Keratinocyte (primary cell): ENCODE measurements around the gene PSD4. TPM values are rescaled to one million over a fixed set of nuclear protein-coding genes. Genes with fewer than 3 reads are reported as not detected.

Experiments used
- DNase-seq: peaks from one replicate; pipeline ENCODE4 v3.0.0-alpha.2; 2011; ENCODE audit warnings: low read depth, missing footprints, low spot score
- FAIRE-seq: peaks from 2 replicates; lab custom pipeline; 2011; peaks lifted over from hg19 to GRCh38; lab: Jason Lieb, UNC
- H2AFZ ChIP-seq: 2 replicates; pipeline ENCODE4 v1.6.0; 2012; ENCODE audit warnings: low read length, control low read depth, inconsistent platforms; ENCODE audit not compliant: control insufficient read depth
- H3K27ac ChIP-seq: 2 replicates; pipeline ENCODE4 v1.5.1; 2011; ENCODE audit warnings: low read length; ENCODE audit not compliant: control insufficient read depth, insufficient read depth
- H3K27me3 ChIP-seq: 3 replicates; pipeline ENCODE4 v1.6.0; 2011; ENCODE audit warnings: low read length; ENCODE audit not compliant: control insufficient read depth, insufficient read depth; ENCODE audit errors: extremely low read depth
- H3K36me3 ChIP-seq, 2 experiments: 2 replicates in 1 of 2; 3 replicates in 1 of 2; pipeline ENCODE4 v1.5.1; 2011; ENCODE audit warnings: low read length in 2 of 2, mild to moderate bottlenecking in 1 of 2; ENCODE audit not compliant: control insufficient read depth in 2 of 2, insufficient read depth in 2 of 2; ENCODE audit errors: extremely low read depth in 1 of 2
- H3K4me1 ChIP-seq: 3 replicates; pipeline ENCODE4 v1.5.1; 2011; ENCODE audit warnings: low read length; ENCODE audit not compliant: control insufficient read depth, insufficient read depth; ENCODE audit errors: extremely low read depth
- H3K4me2 ChIP-seq: 3 replicates; pipeline ENCODE4 v1.6.0; 2011; ENCODE audit warnings: low read depth, low read length; ENCODE audit not compliant: control insufficient read depth, insufficient read depth; ENCODE audit errors: extremely low read depth
- H3K4me3 ChIP-seq, 3 experiments: fragments of 200-600 bp in 1 of 3; sonication (generic) in 1 of 3; 2 replicates in 2 of 3; 3 replicates in 1 of 3; pipeline ENCODE4 v1.5.1; 2011 to 2016; ENCODE audit warnings: low read length in 3 of 3, mild to moderate bottlenecking in 3 of 3, control low read depth in 2 of 3, inconsistent platforms in 1 of 3, low read depth in 1 of 3, mixed read lengths in 1 of 3, mixed run types in 1 of 3, moderate library complexity in 1 of 3; ENCODE audit not compliant: control insufficient read depth in 2 of 3, insufficient read depth in 2 of 3; ENCODE audit errors: extremely low read depth in 1 of 3
- H3K79me2 ChIP-seq: 2 replicates; pipeline ENCODE4 v1.6.0; 2012; ENCODE audit warnings: low read length; ENCODE audit not compliant: control insufficient read depth, insufficient read depth
- H3K9ac ChIP-seq: 3 replicates; pipeline ENCODE4 v1.6.0; 2011; ENCODE audit warnings: low read length; ENCODE audit not compliant: control insufficient read depth, insufficient read depth; ENCODE audit errors: extremely low read depth
- H3K9me1 ChIP-seq: 3 replicates; pipeline ENCODE4 v1.6.0; 2011; ENCODE audit warnings: low read length; ENCODE audit not compliant: control insufficient read depth, insufficient read depth; ENCODE audit errors: extremely low read depth
- H3K9me3 ChIP-seq: 2 replicates; pipeline ENCODE4 v1.5.1; 2012; ENCODE audit warnings: low read depth, low read length; ENCODE audit not compliant: control insufficient read depth
- H4K20me1 ChIP-seq: 3 replicates; pipeline ENCODE4 v1.6.0; 2011; ENCODE audit warnings: low read length; ENCODE audit not compliant: control insufficient read depth, insufficient read depth; ENCODE audit errors: extremely low read depth
- EZH2 ChIP-seq: IDR thresholded peaks from one replicate; pipeline ENCODE4 v1.6.1; 2012; ENCODE audit warnings: inconsistent platforms, mild to moderate bottlenecking, low read length, moderate library complexity
- dilution Hi-C: fragments of 300-500 bp; cut with MboI; formaldehyde crosslinking; loops from one replicate; pipeline ENCODE4 v1.7.0; 2020; ENCODE audit warnings: low sequenced_read_pairs; ENCODE audit not compliant: extremely low pct_ligation_motif_present
- polyA plus RNA-seq, 5 experiments: library from polyadenylated mRNA; depleted of rRNA in 3 of 5; stranded (reverse) in 3 of 5; stranded (forward) in 1 of 5; unstranded in 1 of 5; fragments of >200 nt; gene quantifications; 1 replicate in 1 of 5; 2 replicates in 3 of 5; 3 replicates in 1 of 5; pipeline versions ENCODE4 v1.2.1 to v1.2.3, GENCODE V29; 2011 to 2012; ENCODE audit warnings: missing spikeins in 2 of 5, low read depth in 1 of 5, low replicate concordance in 1 of 5
- TF ChIP-seq, protein P1 (sequence below), 3 experiments: IDR thresholded peaks in 1 of 3; conservative IDR thresholded peaks in 1 of 3; optimal IDR thresholded peaks in 1 of 3; 2 replicates in 2 of 3; 3 replicates in 1 of 3; pipeline versions ENCODE3 to v1.5.1; 2011; ENCODE audit warnings: low read length in 3 of 3, mild to moderate bottlenecking in 3 of 3, moderate library complexity in 2 of 3, control low read depth in 1 of 3, inconsistent platforms in 1 of 3; ENCODE audit not compliant: insufficient read depth in 2 of 3; ENCODE audit errors: extremely low read depth in 1 of 3

Gene PSD4
- polyA plus RNA-seq, 1 donor (not counting 4 experiments of a cell fraction or from before 2014, with no cell fraction given), result 11.1 TPM

DNA sequence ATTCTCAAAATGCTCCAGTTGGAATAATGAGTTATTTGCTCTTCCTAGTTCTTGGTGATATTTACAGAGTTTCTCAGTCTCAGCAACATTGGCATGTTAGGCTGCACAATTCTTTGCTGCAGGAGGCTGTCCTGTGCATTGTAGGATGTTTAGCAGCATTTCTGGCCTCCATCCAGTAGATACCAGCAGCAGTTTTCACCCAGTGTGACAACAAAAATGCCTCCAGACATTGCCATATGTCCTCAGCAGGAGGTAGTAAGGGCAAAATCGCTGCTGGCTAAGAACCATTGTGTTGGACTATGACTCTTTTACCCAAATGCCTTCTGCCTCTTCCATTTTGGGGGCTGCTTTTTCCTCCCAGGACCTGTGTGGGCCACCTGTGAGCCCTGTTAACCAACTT, 54.6 kb downstream of the PSD4 start:
- Histone ChIP-seq H3K4me1 (no peaks in the 10 kb centered on the region), H4K20me1 (no peaks in the 10 kb centered on the region), H3K4me2 (no peak overlapping the region), H3K4me3 (no peak overlapping the region), H3K36me3 (no peaks in the 10 kb centered on the region), H3K79me2 (no peaks in the 10 kb centered on the region), H3K9me3 (no peaks in the 10 kb centered on the region), H3K27me3 (no peaks in the 10 kb centered on the region), H2AFZ (no peak overlapping the region), H3K9me1 (no peaks in the 10 kb centered on the region), H3K27ac (no peak overlapping the region), H3K9ac (no peak overlapping the region)
- TF ChIP-seq EZH2, result no peak
- TF ChIP-seq, protein P1, sequence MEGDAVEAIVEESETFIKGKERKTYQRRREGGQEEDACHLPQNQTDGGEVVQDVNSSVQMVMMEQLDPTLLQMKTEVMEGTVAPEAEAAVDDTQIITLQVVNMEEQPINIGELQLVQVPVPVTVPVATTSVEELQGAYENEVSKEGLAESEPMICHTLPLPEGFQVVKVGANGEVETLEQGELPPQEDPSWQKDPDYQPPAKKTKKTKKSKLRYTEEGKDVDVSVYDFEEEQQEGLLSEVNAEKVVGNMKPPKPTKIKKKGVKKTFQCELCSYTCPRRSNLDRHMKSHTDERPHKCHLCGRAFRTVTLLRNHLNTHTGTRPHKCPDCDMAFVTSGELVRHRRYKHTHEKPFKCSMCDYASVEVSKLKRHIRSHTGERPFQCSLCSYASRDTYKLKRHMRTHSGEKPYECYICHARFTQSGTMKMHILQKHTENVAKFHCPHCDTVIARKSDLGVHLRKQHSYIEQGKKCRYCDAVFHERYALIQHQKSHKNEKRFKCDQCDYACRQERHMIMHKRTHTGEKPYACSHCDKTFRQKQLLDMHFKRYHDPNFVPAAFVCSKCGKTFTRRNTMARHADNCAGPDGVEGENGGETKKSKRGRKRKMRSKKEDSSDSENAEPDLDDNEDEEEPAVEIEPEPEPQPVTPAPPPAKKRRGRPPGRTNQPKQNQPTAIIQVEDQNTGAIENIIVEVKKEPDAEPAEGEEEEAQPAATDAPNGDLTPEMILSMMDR (optimal IDR thresholded peaks at IDR 0.05 in 1 of 3, IDR thresholded peaks at IDR 0.05 in 1 of 3, conservative IDR thresholded peaks at IDR 0.05 in 1 of 3; ENCODE audit: extremely low read depth in 1 of 3, insufficient read depth in 2 of 3, low read length in 3 of 3), result no peak
- DNase-seq (no peak), FAIRE-seq (peak; percentile 53)
- dilution Hi-C loops, result no loop called here

GRCh38 chr2:113228991-113229716, 55.4 kb downstream of the PSD4 start:
- H4K20me1 ChIP-seq, result no peaks in the 10 kb centered on the region
- no peaks in the 10 kb centered on the region for H3K27me3 ChIP-seq
- no peak for FAIRE-seq
- no peak overlapping the region for H3K4me2 ChIP-seq
- TF ChIP-seq EZH2, result no peak
- TF ChIP-seq, protein P1 (optimal IDR thresholded peaks at IDR 0.05 in 1 of 3, IDR thresholded peaks at IDR 0.05 in 1 of 3, conservative IDR thresholded peaks at IDR 0.05 in 1 of 3; ENCODE audit: extremely low read depth in 1 of 3, insufficient read depth in 2 of 3, low read length in 3 of 3), result no peak
- H3K4me1 ChIP-seq, result peaks cover 3% of the 10 kb centered on the region
- dilution Hi-C loops, result no loop called here
- H3K9me1 ChIP-seq, result no peaks in the 10 kb centered on the region
- DNase-seq, result no peak
- no peak overlapping the region for H2AFZ ChIP-seq
- H3K4me3 ChIP-seq, result no peak overlapping the region
- no peaks in the 10 kb centered on the region for H3K9me3 ChIP-seq
- no peaks in the 10 kb centered on the region for H3K79me2 ChIP-seq
- no peak overlapping the region for H3K27ac ChIP-seq
- H3K36me3 ChIP-seq, result no peaks in the 10 kb centered on the region
- no peak overlapping the region for H3K9ac ChIP-seq
